IMR-90 (cell line): ENCODE measurements around the gene GRHL3. TPM values are rescaled to one million over a fixed set of nuclear protein-coding genes. Genes with fewer than 3 reads are reported as not detected.

Experiments used
- ATAC-seq: fragments of 200-7000 bp; cut with Tn5 transposase; 2 replicates; pipeline ENCODE4 v1.9.1; 2020; ENCODE audit warnings: low read depth, mild to moderate bottlenecking, moderate library complexity
- BruUV-seq: library from RNA; stranded (reverse); fragments of 400-500 nt; replicated peaks from 2 replicates; lab custom pipeline; 2021; lab: Mats Ljungman, UMichigan
- CTCF ChIA-PET: fragments of 300-600 bp; formaldehyde crosslinking; extraction: SDS; loops from one replicate; lab custom pipeline; 2021; ENCODE audit warnings: antibody characterized with exemption; lab: Yijun Ruan, JAX
- POLR2A ChIA-PET: fragments of 300-600 bp; sonication (Branson Sonifier 250); formaldehyde crosslinking; loops from one replicate; lab custom pipeline; 2022; ENCODE audit warnings: antibody characterized with exemption; ENCODE audit not compliant: unreplicated experiment; lab: Charles Lee
- DNase-seq: peaks from one replicate; pipeline ENCODE4 v3.0.0; 2013
- H2AFZ ChIP-seq: replicated peaks from 2 replicates; pipeline ENCODE3; 2013; ENCODE audit warnings: low read length, mild to moderate bottlenecking; ENCODE audit not compliant: poor library complexity
- H2AK5ac ChIP-seq: 2 replicates; pipeline ENCODE4 v1.6.1; 2013; ENCODE audit warnings: low read depth, low read length, inconsistent platforms
- H2AK9ac ChIP-seq: replicated peaks from 2 replicates; pipeline ENCODE3; 2013; ENCODE audit warnings: mild to moderate bottlenecking, low read depth, low read length, moderate library complexity; ENCODE audit not compliant: poor library complexity
- H2BK120ac ChIP-seq: 2 replicates; pipeline ENCODE4 v1.6.1; 2013; ENCODE audit warnings: low read depth, low read length, inconsistent platforms
- H2BK15ac ChIP-seq: 3 replicates; pipeline ENCODE4 v1.6.1; 2013; ENCODE audit warnings: low read depth, low read length, inconsistent platforms
- H2BK20ac ChIP-seq: 2 replicates; pipeline ENCODE4 v1.6.1; 2013; ENCODE audit warnings: low read depth, mild to moderate bottlenecking, inconsistent platforms, low read length, moderate library complexity
- H2BK5ac ChIP-seq: 2 replicates; pipeline ENCODE4 v1.6.1; 2013; ENCODE audit warnings: mild to moderate bottlenecking, low read depth, low read length, inconsistent platforms; ENCODE audit not compliant: poor library complexity, severe bottlenecking
- H3K14ac ChIP-seq: replicated peaks from 2 replicates; pipeline ENCODE4 v1.6.1; 2013; ENCODE audit warnings: low read depth, low read length, inconsistent platforms
- H3K18ac ChIP-seq: 2 replicates; pipeline ENCODE4 v1.6.1; 2013; ENCODE audit warnings: low read depth, low read length, control low read depth
- H3K23ac ChIP-seq: 2 replicates; pipeline ENCODE4 v1.6.1; 2013; ENCODE audit warnings: low read depth, low read length, inconsistent platforms
- H3K27ac ChIP-seq: 2 replicates; pipeline ENCODE4 v1.5.1; 2013; ENCODE audit warnings: mild to moderate bottlenecking, control low read depth, low read length; ENCODE audit not compliant: insufficient read depth
- H3K27me3 ChIP-seq: 2 replicates; pipeline ENCODE4 v1.6.1; 2013; ENCODE audit warnings: low read length; ENCODE audit not compliant: control insufficient read depth, insufficient read depth
- H3K36me3 ChIP-seq: 2 replicates; pipeline ENCODE4 v1.6.1; 2013; ENCODE audit warnings: low read length, mixed read lengths; ENCODE audit not compliant: control insufficient read depth, insufficient read depth
- H3K4ac ChIP-seq: 2 replicates; pipeline ENCODE4 v1.6.1; 2013; ENCODE audit warnings: low read depth, low read length, inconsistent platforms
- H3K4me1 ChIP-seq: 2 replicates; pipeline ENCODE4 v1.6.1; 2013; ENCODE audit warnings: low read length, mixed read lengths; ENCODE audit not compliant: control insufficient read depth, insufficient read depth
- H3K4me2 ChIP-seq: 2 replicates; pipeline ENCODE4 v1.6.1; 2013; ENCODE audit warnings: low read depth, mild to moderate bottlenecking, control low read depth, low read length, moderate library complexity
- H3K4me3 ChIP-seq: 2 replicates; pipeline ENCODE4 v1.5.1; 2013; ENCODE audit warnings: low read depth, mild to moderate bottlenecking, control low read depth, low read length, moderate library complexity; ENCODE audit not compliant: insufficient read depth
- H3K56ac ChIP-seq: 2 replicates; pipeline ENCODE4 v1.6.1; 2013; ENCODE audit warnings: low read length, inconsistent platforms; ENCODE audit not compliant: insufficient read depth; ENCODE audit errors: extremely low read depth
- H3K79me1 ChIP-seq, 2 experiments: 2 replicates each; pipeline ENCODE4 v1.6.1; 2013; ENCODE audit warnings: low read length in 2 of 2, inconsistent platforms in 1 of 2, low read depth in 1 of 2
- H3K9ac ChIP-seq: 2 replicates; pipeline ENCODE4 v1.6.1; 2013; ENCODE audit warnings: low read depth, low read length, control low read depth
- H3K9me1 ChIP-seq: 2 replicates; pipeline ENCODE4 v1.6.1; 2013; ENCODE audit warnings: low read length, inconsistent platforms; ENCODE audit not compliant: insufficient read depth
- H3K9me3 ChIP-seq: 2 replicates; pipeline ENCODE4 v1.6.1; 2013; ENCODE audit warnings: low read length; ENCODE audit not compliant: control insufficient read depth, insufficient read depth
- H4K20me1 ChIP-seq: 2 replicates; pipeline ENCODE4 v1.6.1; 2013; ENCODE audit warnings: low read length, inconsistent platforms; ENCODE audit not compliant: insufficient read depth
- H4K5ac ChIP-seq: 2 replicates; pipeline ENCODE4 v1.6.1; 2013; ENCODE audit warnings: mild to moderate bottlenecking, low read depth, low read length, control low read depth
- H4K8ac ChIP-seq, 2 experiments: 2 replicates each; pipeline ENCODE4 v1.6.1; 2013; ENCODE audit warnings: low read depth in 2 of 2, low read length in 2 of 2, control low read depth in 1 of 2, inconsistent platforms in 1 of 2
- H4K91ac ChIP-seq: 2 replicates; pipeline ENCODE4 v1.6.1; 2013; ENCODE audit warnings: low read depth, low read length, inconsistent platforms; ENCODE audit not compliant: insufficient read depth
- CHD1 ChIP-seq: IDR thresholded peaks from 2 replicates; pipeline ENCODE4 v1.6.1; 2012; ENCODE audit warnings: low read depth, low read length, improper control_type of control experiment
- NFE2L2 ChIP-seq: fragments of 150-350 bp; IDR thresholded peaks from 2 replicates; pipeline ENCODE4 v1.6.1; 2016; ENCODE audit warnings: low read depth, mild to moderate bottlenecking, low read length
- RAD21 ChIP-seq: IDR thresholded peaks from 2 replicates; pipeline ENCODE4 v1.6.1; 2012; ENCODE audit warnings: low read length, improper control_type of control experiment
- WGBS, 2 experiments: methylation state at CpG; one replicate each; pipeline versions ENCODE4 v1.1.5 to v1.1.7; 2013; ENCODE audit warnings: missing lambda C conversion rate in 2 of 2; ENCODE audit not compliant: insufficient read length in 1 of 2; ENCODE audit errors: extremely low coverage in 2 of 2; 5-methylcytosine and 5-hydroxymethylcytosine counted together
- dilution Hi-C: fragments of 300-500 bp; cut with HindIII; formaldehyde crosslinking; loops from one replicate; pipeline ENCODE4 v1.14.3; 2018; ENCODE audit warnings: low sequenced_read_pairs; ENCODE audit not compliant: unreplicated experiment
- in situ Hi-C: fragments of 300-500 bp; cut with MboI; formaldehyde crosslinking; loops from 3 replicates; pipeline ENCODE4 v1.14.3; 2019; ENCODE audit warnings: low sequenced_read_pairs, inconsistent platforms, mixed read lengths
- intact Hi-C: fragments of 100-400 bp; cut with micrococcal nuclease; formaldehyde crosslinking; loops from 2 replicates; pipeline ENCODE4 v1.10.0; 2022
- polyA plus RNA-seq, 3 experiments: library from polyadenylated mRNA; depleted of rRNA; stranded (reverse); fragments of >200 nt; gene quantifications; 2 replicates each; pipeline ENCODE4 v1.2.3, GENCODE V29; 2012; ENCODE audit warnings: low replicate concordance in 1 of 3
- total RNA-seq: library from RNA; depleted of rRNA; stranded (reverse); fragments of >200 nt; gene quantifications from 2 replicates; pipeline ENCODE4 v1.2.3, GENCODE V29; 2012
- TF ChIP-seq, protein P1 (sequence below): conservative IDR thresholded peaks from 2 replicates; pipeline ENCODE4 v1.5.1; 2012; ENCODE audit warnings: mild to moderate bottlenecking, low read depth, low read length, improper control_type of control experiment

Gene GRHL3
- total and polyA plus RNA-seq, 2 of the 4 experiments (the other 2 are of a cell fraction): not detected

- POLR2A ChIA-PET: interaction anchor here (0.6 kb wide), 1 partner anchor 34 kb away, joined by 9 read pairs; no protein-coding TSS in a partner anchor
- H2BK5ac ChIP-seq: no peak overlapping the region
Observed at GRCh38 chr1:24282491-24282890, 36.7 kb upstream of the GRHL3 start.

More at GRCh38 chr1:24282491-24282890, 36.7 kb upstream of the GRHL3 start:
- no peak overlapping the region for H2AFZ ChIP-seq
- H3K23ac ChIP-seq: no peak overlapping the region
- H3K4me3 ChIP-seq: no peak overlapping the region
- 0 out of 2 replicates have a peak, but pooled peaks cover 5% of the 10 kb centered on the region for H3K9me1 ChIP-seq
- H3K27ac ChIP-seq: no peak overlapping the region
- no peak overlapping the region for H4K91ac ChIP-seq
- no peak overlapping the region for H2BK120ac ChIP-seq
- H4K20me1 ChIP-seq: no peaks in the 10 kb centered on the region
- DNase-seq: no peak
- no peak overlapping the region for H3K9ac ChIP-seq
- no peak overlapping the region for H3K4ac ChIP-seq
- no peaks in the 10 kb centered on the region for H3K9me3 ChIP-seq
- no peaks in the 10 kb centered on the region for H3K36me3 ChIP-seq
- no peak overlapping the region for H2AK9ac ChIP-seq
- H4K5ac ChIP-seq: no peak overlapping the region
- WGBS, 2 experiments: 71% methylated on average over 1 of the region's 1 CpG; no CpG with 5 or more reads in 1 of the 2 experiments
- no peak overlapping the region for H3K56ac ChIP-seq
- CTCF ChIA-PET: no interaction called here
- H3K14ac ChIP-seq: no peak overlapping the region
- intact Hi-C loops (no loop called here), in situ Hi-C loops (no loop called here), dilution Hi-C loops (no loop called here)
- H3K79me1 ChIP-seq: no peaks in the 10 kb centered on the region
- peaks cover 7% of the 10 kb centered on the region; the same call in 1 of the 2 replicates for H3K4me1 ChIP-seq
- H3K4me2 ChIP-seq: no peak overlapping the region
- H3K18ac ChIP-seq: no peak overlapping the region
- BruUV-seq: no TSS peak
- no peak overlapping the region for H2BK15ac ChIP-seq
- no peak overlapping the region for H4K8ac ChIP-seq
- no peak for ATAC-seq
- H2BK20ac ChIP-seq: no peak overlapping the region
- H2AK5ac ChIP-seq: no peak overlapping the region
- TF ChIP-seq RAD21: no peak
- TF ChIP-seq, protein P1, sequence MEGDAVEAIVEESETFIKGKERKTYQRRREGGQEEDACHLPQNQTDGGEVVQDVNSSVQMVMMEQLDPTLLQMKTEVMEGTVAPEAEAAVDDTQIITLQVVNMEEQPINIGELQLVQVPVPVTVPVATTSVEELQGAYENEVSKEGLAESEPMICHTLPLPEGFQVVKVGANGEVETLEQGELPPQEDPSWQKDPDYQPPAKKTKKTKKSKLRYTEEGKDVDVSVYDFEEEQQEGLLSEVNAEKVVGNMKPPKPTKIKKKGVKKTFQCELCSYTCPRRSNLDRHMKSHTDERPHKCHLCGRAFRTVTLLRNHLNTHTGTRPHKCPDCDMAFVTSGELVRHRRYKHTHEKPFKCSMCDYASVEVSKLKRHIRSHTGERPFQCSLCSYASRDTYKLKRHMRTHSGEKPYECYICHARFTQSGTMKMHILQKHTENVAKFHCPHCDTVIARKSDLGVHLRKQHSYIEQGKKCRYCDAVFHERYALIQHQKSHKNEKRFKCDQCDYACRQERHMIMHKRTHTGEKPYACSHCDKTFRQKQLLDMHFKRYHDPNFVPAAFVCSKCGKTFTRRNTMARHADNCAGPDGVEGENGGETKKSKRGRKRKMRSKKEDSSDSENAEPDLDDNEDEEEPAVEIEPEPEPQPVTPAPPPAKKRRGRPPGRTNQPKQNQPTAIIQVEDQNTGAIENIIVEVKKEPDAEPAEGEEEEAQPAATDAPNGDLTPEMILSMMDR: no peak
- no peak for TF ChIP-seq CHD1
- no peak for TF ChIP-seq NFE2L2
- H3K27me3 ChIP-seq: peaks cover 23% of the 10 kb centered on the region
